SK-N-SH treated with all-trans-retinoic acid at 6 μM for 48 hours (cell line): ENCODE results near the gene C1QTNF2.

Experiments
- ARNTL ChIP-seq: fragments of 450-650 bp; formaldehyde crosslinking; IDR thresholded peaks from 2 replicates; pipeline ENCODE4 v1.5.0; 2020; ENCODE audit warnings: low read depth, mild to moderate bottlenecking, moderate library complexity, borderline replicate concordance
- BACH2 ChIP-seq: fragments of 250-450 bp; sonication (Bioruptor Pico); IDR thresholded peaks from 2 replicates; pipeline ENCODE4 v1.9.0; 2021; ENCODE audit warnings: mild to moderate bottlenecking, borderline replicate concordance
- PATZ1 ChIP-seq: fragments of 250-450 bp; sonication (Bioruptor Pico); IDR thresholded peaks from 2 replicates; pipeline ENCODE4 v1.8.0; 2020; ENCODE audit warnings: mild to moderate bottlenecking, moderate library complexity, borderline replicate concordance
- RARB ChIP-seq: fragments of 250-450 bp; sonication (Bioruptor Pico); IDR thresholded peaks from 2 replicates; pipeline ENCODE4 v1.8.0; 2021; ENCODE audit warnings: mild to moderate bottlenecking, moderate library complexity
- SNAI2 ChIP-seq: fragments of 250-450 bp; sonication (Bioruptor Pico); IDR thresholded peaks from 2 replicates; pipeline ENCODE4 v1.5.0; 2020; ENCODE audit warnings: mild to moderate bottlenecking, moderate library complexity
- TOX ChIP-seq: fragments of 250-450 bp; sonication (Bioruptor Pico); IDR thresholded peaks from 2 replicates; pipeline ENCODE4 v1.8.0; 2021; ENCODE audit warnings: mild to moderate bottlenecking, moderate library complexity, borderline replicate concordance
- TSHZ2 ChIP-seq: fragments of 250-450 bp; sonication (Bioruptor Pico); IDR thresholded peaks from 2 replicates; pipeline ENCODE4 v1.5.0; 2020; ENCODE audit warnings: mild to moderate bottlenecking, moderate library complexity
- ZC3H10 ChIP-seq: fragments of 250-450 bp; sonication (Bioruptor Pico); IDR thresholded peaks from 2 replicates; pipeline ENCODE4 v1.5.1; 2021; ENCODE audit warnings: mild to moderate bottlenecking, moderate library complexity
- ZFP3 ChIP-seq: fragments of 250-450 bp; sonication (Bioruptor Pico); IDR thresholded peaks from 2 replicates; pipeline ENCODE4 v1.5.0; 2020; ENCODE audit warnings: mild to moderate bottlenecking, moderate library complexity
- ZFP30 ChIP-seq: fragments of 450-650 bp; formaldehyde crosslinking; IDR thresholded peaks from 2 replicates; pipeline ENCODE4 v1.5.0; 2022; ENCODE audit warnings: mild to moderate bottlenecking, moderate library complexity
- ZNF565 ChIP-seq: fragments of 450-650 bp; formaldehyde crosslinking; conservative IDR thresholded peaks from 2 replicates; pipeline ENCODE4 v1.5.0; 2020; ENCODE audit warnings: low read depth, mild to moderate bottlenecking, moderate library complexity
- ZNF70 ChIP-seq: fragments of 450-650 bp; formaldehyde crosslinking; IDR thresholded peaks from 2 replicates; pipeline ENCODE4 v1.5.0; 2020; ENCODE audit warnings: mild to moderate bottlenecking, moderate library complexity
- TF ChIP-seq, protein P1 (sequence below): fragments of 250-450 bp; sonication (Bioruptor Pico); IDR thresholded peaks from 2 replicates; pipeline ENCODE4 v1.5.1; 2020; ENCODE audit warnings: low read depth, mild to moderate bottlenecking, moderate library complexity
- TF ChIP-seq, protein P2 (sequence below): fragments of 250-450 bp; sonication (Bioruptor Pico); IDR thresholded peaks from 2 replicates; pipeline ENCODE4 v1.8.0; 2021; ENCODE audit warnings: low read depth, mild to moderate bottlenecking, moderate library complexity, borderline replicate concordance

- TF ChIP-seq, protein P1, sequence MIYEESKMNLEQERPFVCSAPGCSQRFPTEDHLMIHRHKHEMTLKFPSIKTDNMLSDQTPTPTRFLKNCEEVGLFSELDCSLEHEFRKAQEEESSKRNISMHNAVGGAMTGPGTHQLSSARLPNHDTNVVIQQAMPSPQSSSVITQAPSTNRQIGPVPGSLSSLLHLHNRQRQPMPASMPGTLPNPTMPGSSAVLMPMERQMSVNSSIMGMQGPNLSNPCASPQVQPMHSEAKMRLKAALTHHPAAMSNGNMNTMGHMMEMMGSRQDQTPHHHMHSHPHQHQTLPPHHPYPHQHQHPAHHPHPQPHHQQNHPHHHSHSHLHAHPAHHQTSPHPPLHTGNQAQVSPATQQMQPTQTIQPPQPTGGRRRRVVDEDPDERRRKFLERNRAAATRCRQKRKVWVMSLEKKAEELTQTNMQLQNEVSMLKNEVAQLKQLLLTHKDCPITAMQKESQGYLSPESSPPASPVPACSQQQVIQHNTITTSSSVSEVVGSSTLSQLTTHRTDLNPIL (CRISPR knock-in tag): no peak
- TF ChIP-seq PATZ1 (CRISPR knock-in tag): no peak
- TF ChIP-seq RARB (CRISPR knock-in tag): no peak
- no peak for TF ChIP-seq TSHZ2 (CRISPR knock-in tag)
- TF ChIP-seq BACH2: no peak
- TF ChIP-seq TOX: no peak
- TF ChIP-seq, protein P2, sequence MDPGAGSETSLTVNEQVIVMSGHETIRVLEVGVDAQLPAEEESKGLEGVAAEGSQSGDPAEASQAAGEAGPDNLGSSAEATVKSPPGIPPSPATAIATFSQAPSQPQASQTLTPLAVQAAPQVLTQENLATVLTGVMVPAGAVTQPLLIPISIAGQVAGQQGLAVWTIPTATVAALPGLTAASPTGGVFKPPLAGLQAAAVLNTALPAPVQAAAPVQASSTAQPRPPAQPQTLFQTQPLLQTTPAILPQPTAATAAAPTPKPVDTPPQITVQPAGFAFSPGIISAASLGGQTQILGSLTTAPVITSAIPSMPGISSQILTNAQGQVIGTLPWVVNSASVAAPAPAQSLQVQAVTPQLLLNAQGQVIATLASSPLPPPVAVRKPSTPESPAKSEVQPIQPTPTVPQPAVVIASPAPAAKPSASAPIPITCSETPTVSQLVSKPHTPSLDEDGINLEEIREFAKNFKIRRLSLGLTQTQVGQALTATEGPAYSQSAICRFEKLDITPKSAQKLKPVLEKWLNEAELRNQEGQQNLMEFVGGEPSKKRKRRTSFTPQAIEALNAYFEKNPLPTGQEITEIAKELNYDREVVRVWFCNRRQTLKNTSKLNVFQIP: no peak
- TF ChIP-seq ZFP30 (CRISPR knock-in tag): no peak
- no peak for TF ChIP-seq ZC3H10 (CRISPR knock-in tag)
- TF ChIP-seq ZFP3 (CRISPR knock-in tag): no peak
- no peak for TF ChIP-seq ARNTL (CRISPR knock-in tag)
- no peak for TF ChIP-seq ZNF70
- TF ChIP-seq SNAI2 (CRISPR knock-in tag): no peak
- no peak for TF ChIP-seq ZNF565 (CRISPR knock-in tag)
Observed at GRCh38 chr5:160306696-160307095, 63.7 kb downstream of the C1QTNF2 start.
